Activated T-cell treated with anti-CD3 and anti-CD28 coated beads, Interleukin-2, amount 50 U/mL, for 72 hours (primary cell): ENCODE data around the gene GLDC. TPM values are rescaled to one million over a fixed set of nuclear protein-coding genes. Genes with fewer than 3 reads are reported as not detected.
"Not testable (repeated sequence)": the region's sequence is repeated elsewhere in the genome, so short reads cannot be mapped to it uniquely, and the experiment has no call there.

Experiments used
- ATAC-seq, 2 donors: fragments of 150-1000 bp; cut with Tn5 transposase; replicated peaks in 1 of 2; 2 replicates each; pipeline ENCODE4 v1.10.0; 2021; ENCODE audit warnings: moderate library complexity in 2 of 2, mild to moderate bottlenecking in 1 of 2
- DNase-seq, 2 donors: peaks; one replicate each; pipeline ENCODE4 v3.0.0; 2021 to 2022; ENCODE audit warnings: mixed read lengths in 1 of 2
- H3K27ac Mint-ChIP-seq: one replicate; pipeline ENCODE4 v1.8.0; 2022; ENCODE audit warnings: mild to moderate bottlenecking, moderate library complexity, mixed read lengths
- H3K27me3 Mint-ChIP-seq: one replicate; pipeline ENCODE4 v1.8.0; 2022; ENCODE audit warnings: low read depth, mixed read lengths
- H3K36me3 Mint-ChIP-seq, 2 donors: one replicate each; pipeline ENCODE4 v1.8.0; 2022; ENCODE audit warnings: mixed read lengths in 2 of 2, mild to moderate bottlenecking in 1 of 2; ENCODE audit not compliant: insufficient read depth in 2 of 2
- H3K4me1 Mint-ChIP-seq: one replicate; pipeline ENCODE4 v1.8.0; 2022; ENCODE audit warnings: low read depth, mixed read lengths
- H3K4me3 Mint-ChIP-seq, 2 donors: one replicate each; pipeline ENCODE4 v1.8.0; 2022; ENCODE audit warnings: mild to moderate bottlenecking in 2 of 2, mixed read lengths in 2 of 2, moderate library complexity in 2 of 2
- H3K9me3 Mint-ChIP-seq, 2 donors: one replicate each; pipeline ENCODE4 v1.8.0; 2022; ENCODE audit warnings: mixed read lengths in 2 of 2
- total RNA-seq, 2 donors: library from RNA; stranded (reverse); gene quantifications; one replicate each; pipeline ENCODE4 v1.2.3, GENCODE V29; 2022

GLDC gene
- total RNA-seq, 2 donors from 2014 or later: 1.2 to 5.2 TPM

GRCh38 chr9:6564868-6565267 lies 80.7 kb downstream of the GLDC start:
- ATAC-seq (no peak), DNase-seq (no peak)
- Mint-ChIP-seq H3K36me3 (no peaks in the 10 kb centered on the region), H3K4me3 (no peak overlapping the region), H3K27me3 (peaks cover 6% of the 10 kb centered on the region), H3K4me1 (peaks cover 25% of the 10 kb centered on the region), H3K9me3 (no peaks in the 10 kb centered on the region), H3K27ac (no peak overlapping the region)

DNA sequence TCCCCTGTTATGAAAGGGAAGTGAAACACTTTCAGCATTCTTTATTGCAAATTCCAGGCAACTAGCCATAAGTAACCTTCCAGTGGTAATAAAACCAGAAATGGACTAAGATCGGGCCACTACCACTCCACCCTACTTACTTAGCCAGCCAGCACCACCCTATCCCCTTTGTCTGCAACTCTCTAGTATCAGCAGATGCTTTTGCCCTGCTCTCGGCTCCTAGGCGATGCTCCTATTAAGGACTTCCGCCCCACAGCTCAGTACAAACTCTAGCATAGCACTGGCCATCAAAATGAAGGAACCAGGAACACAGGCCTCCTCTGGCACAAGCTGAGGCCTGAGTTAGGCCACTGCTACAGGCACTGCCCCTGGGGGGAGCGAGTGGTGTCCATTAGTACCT lies 81.2 kb downstream of the GLDC start:
- Mint-ChIP-seq H3K4me1 (peaks cover 25% of the 10 kb centered on the region), H3K4me3 (no peak overlapping the region), H3K36me3 (no peaks in the 10 kb centered on the region), H3K27me3 (peaks cover 6% of the 10 kb centered on the region), H3K27ac (no peak overlapping the region), H3K9me3 (no peaks in the 10 kb centered on the region)
- no peak for DNase-seq
- ATAC-seq: no peak

- Mint-ChIP-seq H3K4me3 (no peak overlapping the region), H3K9me3 (no peaks in the 10 kb centered on the region), H3K4me1 (peaks cover 19% of the 10 kb centered on the region), H3K36me3 (no peaks in the 10 kb centered on the region), H3K27me3 (peaks cover 6% of the 10 kb centered on the region), H3K27ac (no peak overlapping the region)
- DNase-seq (no peak), ATAC-seq (no peak)
Observed at GRCh38 chr9:6562871-6563430, 82.6 kb downstream of the GLDC start.

GRCh38 chr9:6562201-6562600 lies 83.3 kb downstream of the GLDC start:
- Mint-ChIP-seq H3K27me3 (peaks cover 8% of the 10 kb centered on the region), H3K36me3 (no peaks in the 10 kb centered on the region), H3K4me3 (no peak overlapping the region), H3K4me1 (peaks cover 12% of the 10 kb centered on the region), H3K27ac (no peak overlapping the region), H3K9me3 (no peaks in the 10 kb centered on the region)
- ATAC-seq (no peak), DNase-seq (no peak)

DNA sequence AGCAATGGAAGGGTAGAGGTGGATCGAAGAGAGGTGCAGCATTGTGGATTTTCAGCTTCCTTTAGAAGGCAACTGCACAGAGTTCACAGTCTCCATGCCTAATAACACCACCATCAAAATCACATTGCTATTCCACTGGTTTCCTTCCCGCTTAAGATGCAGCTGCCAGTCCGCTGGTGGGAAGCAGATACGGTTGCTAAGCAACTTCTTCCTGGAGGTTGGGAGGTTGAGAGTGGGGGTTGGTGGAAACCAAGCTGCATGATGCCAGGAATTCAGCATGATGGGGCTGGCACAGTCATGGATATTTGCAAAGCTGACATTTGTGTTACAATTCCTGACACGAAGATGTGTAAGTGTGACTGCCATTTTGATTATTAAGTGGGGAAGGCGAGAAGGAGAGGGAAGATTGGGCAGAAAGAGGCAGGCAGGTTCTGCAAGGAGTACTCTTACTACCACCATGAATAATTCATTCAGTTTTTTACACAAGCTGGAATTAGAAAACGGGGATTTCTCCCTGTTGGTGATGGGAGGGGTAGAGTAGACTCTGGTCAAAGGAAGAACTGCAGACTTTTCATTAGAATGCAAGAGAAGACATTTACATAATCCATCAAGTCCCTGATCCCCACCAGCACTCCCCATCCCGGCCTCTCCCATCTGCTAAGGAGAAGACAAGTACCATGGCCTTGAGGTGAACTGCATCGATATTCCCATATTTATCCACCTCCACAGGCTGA lies 87.5 kb downstream of the GLDC start:
- no peaks in the 10 kb centered on the region for H3K4me1 Mint-ChIP-seq
- no peak for DNase-seq
- H3K27me3 Mint-ChIP-seq: peaks cover 12% of the 10 kb centered on the region
- ATAC-seq: no peak
- no peaks in the 10 kb centered on the region for H3K36me3 Mint-ChIP-seq
- H3K9me3 Mint-ChIP-seq: no peaks in the 10 kb centered on the region
- no peak overlapping the region for H3K4me3 Mint-ChIP-seq
- no peak overlapping the region for H3K27ac Mint-ChIP-seq

DNA sequence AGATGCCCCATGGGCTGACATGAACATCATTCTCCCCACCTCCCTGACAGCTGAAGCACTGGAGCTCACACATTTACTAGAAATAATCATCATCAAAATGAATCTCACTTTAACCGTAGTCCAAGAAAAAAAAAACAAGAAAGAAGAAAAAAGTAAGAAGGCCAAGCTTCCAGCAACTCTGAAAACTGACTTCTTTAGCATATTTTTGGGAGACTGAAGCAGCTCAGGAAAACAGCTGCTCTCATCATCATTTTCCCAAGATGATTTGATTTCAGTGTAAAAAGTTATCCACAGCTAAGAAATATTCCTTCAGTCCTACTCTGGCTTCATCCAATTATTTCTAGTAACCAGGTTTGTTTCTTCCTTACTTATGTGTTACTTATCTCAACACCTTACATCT lies 91.7 kb downstream of the GLDC start:
- Mint-ChIP-seq H3K4me3 (no peak overlapping the region), H3K9me3 (no peaks in the 10 kb centered on the region), H3K27ac (no peak overlapping the region), H3K27me3 (peaks cover 7% of the 10 kb centered on the region), H3K36me3 (no peaks in the 10 kb centered on the region), H3K4me1 (no peaks in the 10 kb centered on the region)
- no peak for DNase-seq
- ATAC-seq: no peak

DNA sequence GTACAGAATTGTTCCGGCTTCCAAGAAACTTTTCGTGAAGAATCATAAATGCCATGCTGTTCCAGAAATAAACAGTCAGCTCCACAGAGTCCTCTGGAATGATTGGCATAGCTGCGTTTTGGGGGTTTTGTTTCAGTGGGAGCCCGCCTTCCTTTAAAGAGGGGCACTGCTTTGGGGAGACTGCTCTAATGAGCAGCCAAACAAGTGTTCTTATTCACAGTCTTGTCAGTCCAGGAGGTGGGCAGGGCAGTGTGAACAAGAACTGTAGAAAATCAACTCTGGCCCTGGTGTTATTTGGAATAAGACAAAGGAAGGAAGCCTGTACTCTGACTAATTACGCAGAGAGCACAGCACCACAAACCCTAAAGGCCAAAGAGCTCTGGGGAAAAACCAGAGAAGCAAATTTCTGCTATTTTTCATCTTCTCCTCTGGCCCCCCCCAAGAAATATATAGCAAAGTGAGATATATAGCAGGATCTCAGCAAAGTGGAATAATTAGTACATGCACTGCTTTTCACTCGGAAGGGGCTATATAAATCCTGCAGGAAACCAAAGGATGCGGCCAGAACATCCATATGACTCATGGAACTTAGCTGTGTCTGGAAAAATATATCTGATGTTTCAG lies 92.9 kb downstream of the GLDC start:
- no peak for ATAC-seq
- DNase-seq: no peak
- peaks cover 7% of the 10 kb centered on the region for H3K27me3 Mint-ChIP-seq
- no peaks in the 10 kb centered on the region for H3K9me3 Mint-ChIP-seq
- no peaks in the 10 kb centered on the region for H3K4me1 Mint-ChIP-seq
- H3K36me3 Mint-ChIP-seq: no peaks in the 10 kb centered on the region
- no peak overlapping the region for H3K4me3 Mint-ChIP-seq
- H3K27ac Mint-ChIP-seq: no peak overlapping the region

DNA sequence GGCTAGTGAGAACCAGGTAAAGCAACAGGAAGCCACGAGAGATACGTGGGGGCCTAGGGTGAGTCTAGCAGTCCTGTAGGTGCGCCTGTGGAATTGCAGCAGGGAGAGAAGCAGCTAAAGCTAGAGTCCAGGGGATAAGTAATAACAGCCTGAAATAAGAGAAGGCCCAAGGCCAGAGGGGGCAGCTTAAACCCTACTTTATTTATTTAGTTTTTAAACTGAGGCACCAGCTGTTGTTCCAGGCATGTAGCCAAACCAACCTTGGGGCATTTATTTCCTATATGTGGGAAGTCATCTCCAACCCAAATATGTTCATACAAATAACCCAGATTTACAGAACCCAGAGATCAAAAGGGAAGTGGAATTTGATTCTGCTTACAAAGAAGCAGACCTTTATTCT lies 93.5 kb downstream of the GLDC start:
- Mint-ChIP-seq H3K4me3 (no peak overlapping the region), H3K9me3 (no peaks in the 10 kb centered on the region)
- ATAC-seq: no peak

DNA sequence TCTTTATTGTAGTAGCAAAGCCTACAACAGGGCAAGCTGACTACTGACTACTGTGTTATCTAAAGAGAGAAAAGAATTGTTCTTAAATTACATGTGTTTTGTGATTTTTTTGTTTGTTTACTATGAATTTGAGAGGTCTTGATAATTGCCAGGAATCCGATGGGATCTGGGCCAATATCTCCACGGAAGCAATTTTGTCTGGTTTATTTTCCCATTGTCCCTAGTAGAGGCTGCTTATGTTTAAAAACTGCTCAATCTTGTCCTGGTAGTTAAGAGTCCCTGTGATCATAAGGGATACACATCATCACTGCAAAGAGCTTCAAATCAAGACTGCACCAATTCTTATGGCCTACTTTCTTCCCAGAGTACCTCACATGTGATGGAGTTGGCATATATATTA lies 94.4 kb downstream of the GLDC start:
- Mint-ChIP-seq H3K4me1 (no peaks in the 10 kb centered on the region), H3K36me3 (no peaks in the 10 kb centered on the region), H3K27ac (peak overlapping the region; percentile 25), H3K9me3 (no peaks in the 10 kb centered on the region), H3K27me3 (no peaks in the 10 kb centered on the region), H3K4me3 (no peak overlapping the region)
- ATAC-seq: no peak
- no peak for DNase-seq

More for the DNA sequence above, 93.5 kb downstream of the GLDC start:
- H3K36me3 Mint-ChIP-seq: no peaks in the 10 kb centered on the region
- H3K27me3 Mint-ChIP-seq: peaks cover 3% of the 10 kb centered on the region
- no peak overlapping the region for H3K27ac Mint-ChIP-seq
- DNase-seq: no peak
- no peaks in the 10 kb centered on the region for H3K4me1 Mint-ChIP-seq

DNA sequence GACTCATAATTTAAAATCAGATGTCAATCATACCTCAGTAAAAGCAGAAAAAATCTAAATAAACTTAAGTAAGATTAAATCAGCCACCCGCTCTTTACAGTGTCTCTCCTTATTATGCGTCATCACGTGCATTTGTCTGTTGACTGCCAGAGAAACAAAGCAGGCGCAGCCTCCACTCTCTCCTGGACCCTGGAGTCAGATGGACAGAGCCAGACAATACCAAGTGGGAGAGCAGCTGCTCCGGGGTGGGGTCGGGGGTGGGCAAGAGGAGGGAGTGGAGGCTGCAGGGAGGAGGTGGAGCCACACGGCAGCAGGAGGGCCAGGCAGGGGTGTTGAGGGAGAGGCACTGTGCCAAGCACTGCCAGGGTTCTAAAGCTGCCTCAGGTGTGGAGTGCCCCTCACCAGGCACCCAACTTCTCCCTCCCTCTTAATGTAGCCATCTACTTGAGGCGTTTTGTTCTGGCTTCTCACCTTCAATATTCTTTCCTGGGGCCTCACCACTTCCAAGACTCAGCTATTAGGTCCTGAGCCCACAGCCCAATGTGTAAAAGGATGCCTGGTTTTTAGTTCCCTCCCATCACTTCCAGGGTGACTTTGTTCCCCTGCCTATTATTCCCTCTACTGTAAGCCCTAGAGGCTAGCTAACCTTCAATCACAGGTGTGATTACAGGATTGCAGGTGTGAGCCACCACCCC lies 96.3 kb downstream of the GLDC start:
- Mint-ChIP-seq H3K4me3 (no peak overlapping the region), H3K9me3 (no peaks in the 10 kb centered on the region), H3K27ac (no peak overlapping the region), H3K36me3 (no peaks in the 10 kb centered on the region), H3K4me1 (no peaks in the 10 kb centered on the region), H3K27me3 (no peaks in the 10 kb centered on the region)
- DNase-seq: no peak
- no peak for ATAC-seq

- Mint-ChIP-seq H3K4me1 (no peaks in the 10 kb centered on the region), H3K27me3 (no peaks in the 10 kb centered on the region), H3K36me3 (no peaks in the 10 kb centered on the region), H3K27ac (no peak overlapping the region), H3K9me3 (no peaks in the 10 kb centered on the region), H3K4me3 (no peak overlapping the region)
- no peak for DNase-seq
- no peak for ATAC-seq
Observed at GRCh38 chr9:6545017-6545691, 100.4 kb downstream of the GLDC start.

DNA sequence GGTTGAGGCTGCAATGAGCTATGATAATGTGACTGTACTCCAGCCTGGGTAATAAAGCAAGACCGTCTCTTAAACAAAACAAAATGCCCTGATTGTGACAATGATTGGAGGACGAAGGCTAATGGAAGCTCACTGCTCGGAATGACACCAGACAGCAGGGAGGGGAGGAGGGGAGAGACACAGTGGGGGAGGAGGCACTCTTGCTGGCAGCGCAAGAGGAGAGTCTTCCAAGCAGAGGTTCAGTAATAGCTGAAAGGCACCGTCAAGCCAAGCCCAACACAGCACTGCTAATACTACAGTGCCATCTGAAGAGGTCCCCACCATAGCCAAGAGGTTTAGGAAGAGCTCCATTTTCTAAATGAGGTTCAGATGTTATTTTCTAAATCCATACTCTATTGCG lies 102.3 kb downstream of the GLDC start:
- no peaks in the 10 kb centered on the region for H3K9me3 Mint-ChIP-seq
- no peaks in the 10 kb centered on the region for H3K4me1 Mint-ChIP-seq
- ATAC-seq (no peak), DNase-seq (no peak)
- peaks cover 6% of the 10 kb centered on the region for H3K27me3 Mint-ChIP-seq
- no peaks in the 10 kb centered on the region for H3K36me3 Mint-ChIP-seq
- no peak overlapping the region for H3K4me3 Mint-ChIP-seq
- H3K27ac Mint-ChIP-seq: no peak overlapping the region

DNA sequence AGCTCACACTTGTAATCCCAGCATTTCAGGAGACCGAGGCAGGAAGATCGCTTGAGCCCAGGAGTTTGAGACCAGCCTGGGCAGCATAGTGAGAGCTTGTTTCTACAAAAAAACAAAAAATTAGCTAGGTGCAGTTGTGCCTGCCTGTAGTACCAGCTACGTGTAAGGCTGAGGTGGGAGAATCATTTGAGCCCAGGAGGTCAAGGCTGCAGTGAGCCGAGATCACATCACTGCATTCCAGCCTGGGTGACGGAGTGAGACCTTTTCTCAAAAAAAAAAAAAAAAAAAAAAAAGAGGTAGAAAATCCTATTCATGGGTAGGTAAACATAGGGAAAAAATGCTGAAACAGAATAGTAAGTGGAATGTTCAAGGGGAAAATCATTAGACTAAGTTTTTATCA lies 102.9 kb downstream of the GLDC start:
- not testable (repeated sequence) for H3K36me3 Mint-ChIP-seq, H3K27ac Mint-ChIP-seq, ATAC-seq, H3K4me3 Mint-ChIP-seq, H3K4me1 Mint-ChIP-seq, DNase-seq, H3K27me3 Mint-ChIP-seq, H3K9me3 Mint-ChIP-seq
